Measurements from ENCODE around the gene MCM9.

Gene MCM9

DNA sequence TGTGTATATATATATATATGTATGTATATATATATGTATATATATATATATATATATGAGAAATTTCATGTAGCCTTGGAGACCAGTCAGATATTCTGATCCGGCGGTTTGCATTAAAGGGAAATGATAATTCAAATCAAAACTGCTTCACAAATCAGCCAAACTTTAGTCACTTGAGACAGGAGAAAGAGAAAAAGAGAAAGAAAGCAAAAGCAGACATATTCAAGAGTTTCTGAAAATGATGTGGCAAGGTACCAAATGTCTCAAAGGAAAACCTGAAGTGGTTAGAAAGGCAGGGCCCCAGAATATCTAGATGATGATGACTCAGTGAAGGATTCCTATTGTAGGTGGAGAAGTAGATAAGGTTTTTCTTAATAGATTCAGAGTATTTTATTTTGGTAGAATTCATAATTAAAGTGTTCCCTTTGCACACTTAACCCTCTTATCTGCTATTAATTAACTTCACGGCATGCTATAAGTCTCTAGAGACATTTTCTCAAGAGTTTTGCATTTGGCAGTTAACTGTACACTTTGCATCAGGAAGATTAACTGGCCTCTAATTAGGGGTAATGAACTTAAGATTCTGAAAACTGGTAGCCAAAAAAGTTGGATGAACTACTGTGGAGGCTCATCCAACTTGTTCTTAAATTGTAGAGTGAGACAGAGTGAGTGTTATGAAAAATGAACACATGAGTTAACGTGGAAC is 91.1 kb downstream of the MCM9 start:
- H3K4me1 ChIP-seq (ENCODE audit: control insufficient read depth, insufficient read depth, low read length), result no peaks in the 10 kb centered on the region
- no peak overlapping the region for H3K4me3 ChIP-seq (ENCODE audit: low read depth, low read length)
- H3K9me3 ChIP-seq (ENCODE audit: control insufficient read depth, insufficient read depth, low read depth, low read length), result no peaks in the 10 kb centered on the region
- no peaks in the 10 kb centered on the region for H3K36me3 ChIP-seq (ENCODE audit: control insufficient read depth in 2 of 2, insufficient read depth in 1 of 2, low read length in 2 of 2)
- H3K27ac ChIP-seq (ENCODE audit: extremely low read depth, low read depth, low read length), result no peak overlapping the region
- POLR2A ChIA-PET, result no interaction called here
- CTCF ChIA-PET, result no interaction called here
- TF ChIP-seq KLF7 (tag by site-specific recombination; IDR thresholded peaks at IDR 0.05; ENCODE audit: borderline replicate concordance) (no peak), ZNF585B (tag by site-specific recombination; IDR thresholded peaks at IDR 0.05) (no peak)
- TF ChIP-seq, protein P1, sequence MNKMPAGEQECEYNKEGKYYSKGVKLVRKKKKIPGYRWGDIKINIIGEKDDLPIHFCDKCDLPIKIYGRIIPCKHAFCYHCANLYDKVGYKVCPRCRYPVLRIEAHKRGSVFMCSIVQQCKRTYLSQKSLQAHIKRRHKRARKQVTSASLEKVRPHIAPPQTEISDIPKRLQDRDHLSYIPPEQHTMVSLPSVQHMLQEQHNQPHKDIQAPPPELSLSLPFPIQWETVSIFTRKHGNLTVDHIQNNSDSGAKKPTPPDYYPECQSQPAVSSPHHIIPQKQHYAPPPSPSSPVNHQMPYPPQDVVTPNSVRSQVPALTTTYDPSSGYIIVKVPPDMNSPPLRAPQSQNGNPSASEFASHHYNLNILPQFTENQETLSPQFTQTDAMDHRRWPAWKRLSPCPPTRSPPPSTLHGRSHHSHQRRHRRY (tag by site-specific recombination; IDR thresholded peaks at IDR 0.05), result no peak

DNA sequence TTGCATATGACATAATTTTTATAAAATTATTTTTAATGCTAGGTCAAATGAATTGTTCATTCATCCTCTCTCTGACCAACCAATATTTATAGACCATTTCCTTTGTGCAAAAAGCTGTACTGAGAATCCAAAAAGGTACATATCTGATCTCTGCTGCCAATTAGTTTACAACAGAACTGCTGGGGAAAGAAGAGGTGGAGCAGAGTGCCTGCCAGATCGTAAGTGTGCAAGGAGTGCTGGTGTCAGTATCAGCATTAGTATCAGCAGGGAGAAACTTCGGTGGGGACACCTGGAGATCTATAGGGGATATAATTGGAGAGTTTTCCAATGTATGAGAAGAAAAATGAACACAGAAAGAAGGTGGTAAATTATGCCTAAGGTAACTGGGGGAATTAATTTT is 104.3 kb downstream of the MCM9 start:
- no peaks in the 10 kb centered on the region for H3K9me3 ChIP-seq (ENCODE audit: control insufficient read depth, insufficient read depth, low read depth, low read length)
- H3K27ac ChIP-seq (ENCODE audit: extremely low read depth, low read depth, low read length), result no peak overlapping the region
- ChIA-PET CTCF (interaction anchor here (0.6 kb wide), 2 partner anchors 39 to 1995 kb away, joined by 3 to 4 read pairs; no protein-coding TSS in a partner anchor), POLR2A (interaction anchor here (0.7 kb wide), 1 partner anchor 8 kb away, joined by 6 read pairs; no protein-coding TSS in a partner anchor)
- H3K4me3 ChIP-seq (ENCODE audit: low read depth, low read length), result no peak overlapping the region
- H3K36me3 ChIP-seq (ENCODE audit: control insufficient read depth in 2 of 2, insufficient read depth in 1 of 2, low read length in 2 of 2), result peaks cover 3 to 36% of the 10 kb centered on the region in 2 experiments
- TF ChIP-seq KLF1 (tag by site-specific recombination; IDR thresholded peaks at IDR 0.05) (no peak), ZNF138 (tag by site-specific recombination; IDR thresholded peaks at IDR 0.05; ENCODE audit: borderline replicate concordance) (no peak), ZNF184 (tag by site-specific recombination; IDR thresholded peaks at IDR 0.05) (no peak), IKZF3 (tag by site-specific recombination; IDR thresholded peaks at IDR 0.05) (no peak)
- no peaks in the 10 kb centered on the region for H3K4me1 ChIP-seq (ENCODE audit: control insufficient read depth, insufficient read depth, low read length)

DNA sequence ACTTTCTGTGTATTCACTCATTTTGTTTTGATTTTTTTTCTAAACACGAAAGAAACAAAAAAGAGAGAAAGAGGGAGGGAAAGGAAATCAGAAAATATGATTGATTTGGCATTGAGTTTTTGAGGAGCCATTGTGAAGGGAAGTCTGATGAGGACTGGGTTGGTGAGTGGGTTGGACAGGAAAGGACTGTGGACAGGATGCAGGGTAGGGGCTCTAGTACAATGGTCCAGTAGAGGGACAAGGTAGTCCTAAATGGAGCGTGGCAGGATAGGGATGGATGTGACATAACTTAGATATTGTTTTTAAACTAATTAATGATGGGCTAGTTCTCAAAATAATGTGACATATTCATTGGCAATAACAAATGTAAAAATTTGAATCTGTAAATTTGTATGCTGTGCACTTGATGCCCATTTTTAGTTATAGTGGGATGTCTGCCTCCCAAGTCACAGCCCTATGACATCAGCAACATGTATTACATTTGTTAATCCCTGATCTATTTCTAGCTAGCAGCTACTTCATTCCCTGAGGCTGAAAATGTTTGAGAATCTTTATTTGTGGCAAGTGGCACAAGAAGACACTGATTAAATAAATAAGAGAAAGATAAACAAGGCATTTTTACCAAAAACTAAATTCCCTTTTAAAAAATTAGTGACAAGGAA is 105.0 kb downstream of the MCM9 start:
- ChIA-PET POLR2A (no interaction called here), CTCF (interaction anchor here (0.6 kb wide), 1 partner anchor 38 kb away, joined by 4 read pairs; no protein-coding TSS in a partner anchor)
- TF ChIP-seq, protein P2, sequence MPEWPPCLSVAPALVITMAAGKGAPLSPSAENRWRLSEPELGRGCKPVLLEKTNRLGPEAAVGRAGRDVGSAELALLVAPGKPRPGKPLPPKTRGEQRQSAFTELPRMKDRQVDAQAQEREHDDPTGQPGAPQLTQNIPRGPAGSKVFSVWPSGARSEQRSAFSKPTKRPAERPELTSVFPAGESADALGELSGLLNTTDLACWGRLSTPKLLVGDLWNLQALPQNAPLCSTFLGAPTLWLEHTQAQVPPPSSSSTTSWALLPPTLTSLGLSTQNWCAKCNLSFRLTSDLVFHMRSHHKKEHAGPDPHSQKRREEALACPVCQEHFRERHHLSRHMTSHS (tag by site-specific recombination; IDR thresholded peaks at IDR 0.05), result no peak
- TF ChIP-seq ZNF23 (tag by site-specific recombination; IDR thresholded peaks at IDR 0.05; ENCODE audit: borderline replicate concordance) (no peak), ZFP37 (tag by site-specific recombination; IDR thresholded peaks at IDR 0.05) (no peak), IKZF3 (tag by site-specific recombination; IDR thresholded peaks at IDR 0.05) (no peak), ZBTB17 (tag by site-specific recombination; IDR thresholded peaks at IDR 0.05) (no peak)
- TF ChIP-seq, protein P3, sequence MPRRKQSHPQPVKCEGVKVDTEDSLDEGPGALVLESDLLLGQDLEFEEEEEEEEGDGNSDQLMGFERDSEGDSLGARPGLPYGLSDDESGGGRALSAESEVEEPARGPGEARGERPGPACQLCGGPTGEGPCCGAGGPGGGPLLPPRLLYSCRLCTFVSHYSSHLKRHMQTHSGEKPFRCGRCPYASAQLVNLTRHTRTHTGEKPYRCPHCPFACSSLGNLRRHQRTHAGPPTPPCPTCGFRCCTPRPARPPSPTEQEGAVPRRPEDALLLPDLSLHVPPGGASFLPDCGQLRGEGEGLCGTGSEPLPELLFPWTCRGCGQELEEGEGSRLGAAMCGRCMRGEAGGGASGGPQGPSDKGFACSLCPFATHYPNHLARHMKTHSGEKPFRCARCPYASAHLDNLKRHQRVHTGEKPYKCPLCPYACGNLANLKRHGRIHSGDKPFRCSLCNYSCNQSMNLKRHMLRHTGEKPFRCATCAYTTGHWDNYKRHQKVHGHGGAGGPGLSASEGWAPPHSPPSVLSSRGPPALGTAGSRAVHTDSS (tag by site-specific recombination; IDR thresholded peaks at IDR 0.05), result no peak
- TF ChIP-seq, protein P4, sequence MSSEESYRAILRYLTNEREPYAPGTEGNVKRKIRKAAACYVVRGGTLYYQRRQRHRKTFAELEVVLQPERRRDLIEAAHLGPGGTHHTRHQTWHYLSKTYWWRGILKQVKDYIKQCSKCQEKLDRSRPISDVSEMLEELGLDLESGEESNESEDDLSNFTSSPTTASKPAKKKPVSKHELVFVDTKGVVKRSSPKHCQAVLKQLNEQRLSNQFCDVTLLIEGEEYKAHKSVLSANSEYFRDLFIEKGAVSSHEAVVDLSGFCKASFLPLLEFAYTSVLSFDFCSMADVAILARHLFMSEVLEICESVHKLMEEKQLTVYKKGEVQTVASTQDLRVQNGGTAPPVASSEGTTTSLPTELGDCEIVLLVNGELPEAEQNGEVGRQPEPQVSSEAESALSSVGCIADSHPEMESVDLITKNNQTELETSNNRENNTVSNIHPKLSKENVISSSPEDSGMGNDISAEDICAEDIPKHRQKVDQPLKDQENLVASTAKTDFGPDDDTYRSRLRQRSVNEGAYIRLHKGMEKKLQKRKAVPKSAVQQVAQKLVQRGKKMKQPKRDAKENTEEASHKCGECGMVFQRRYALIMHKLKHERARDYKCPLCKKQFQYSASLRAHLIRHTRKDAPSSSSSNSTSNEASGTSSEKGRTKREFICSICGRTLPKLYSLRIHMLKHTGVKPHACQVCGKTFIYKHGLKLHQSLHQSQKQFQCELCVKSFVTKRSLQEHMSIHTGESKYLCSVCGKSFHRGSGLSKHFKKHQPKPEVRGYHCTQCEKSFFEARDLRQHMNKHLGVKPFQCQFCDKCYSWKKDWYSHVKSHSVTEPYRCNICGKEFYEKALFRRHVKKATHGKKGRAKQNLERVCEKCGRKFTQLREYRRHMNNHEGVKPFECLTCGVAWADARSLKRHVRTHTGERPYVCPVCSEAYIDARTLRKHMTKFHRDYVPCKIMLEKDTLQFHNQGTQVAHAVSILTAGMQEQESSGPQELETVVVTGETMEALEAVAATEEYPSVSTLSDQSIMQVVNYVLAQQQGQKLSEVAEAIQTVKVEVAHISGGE (tag by site-specific recombination; conservative IDR thresholded peaks at IDR 0.05; ENCODE audit: low read depth), result no peak
- TF ChIP-seq, protein P5, sequence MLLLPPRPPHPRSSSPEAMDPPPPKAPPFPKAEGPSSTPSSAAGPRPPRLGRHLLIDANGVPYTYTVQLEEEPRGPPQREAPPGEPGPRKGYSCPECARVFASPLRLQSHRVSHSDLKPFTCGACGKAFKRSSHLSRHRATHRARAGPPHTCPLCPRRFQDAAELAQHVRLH (tag by site-specific recombination; IDR thresholded peaks at IDR 0.05), result no peak
- TF ChIP-seq, protein P6, sequence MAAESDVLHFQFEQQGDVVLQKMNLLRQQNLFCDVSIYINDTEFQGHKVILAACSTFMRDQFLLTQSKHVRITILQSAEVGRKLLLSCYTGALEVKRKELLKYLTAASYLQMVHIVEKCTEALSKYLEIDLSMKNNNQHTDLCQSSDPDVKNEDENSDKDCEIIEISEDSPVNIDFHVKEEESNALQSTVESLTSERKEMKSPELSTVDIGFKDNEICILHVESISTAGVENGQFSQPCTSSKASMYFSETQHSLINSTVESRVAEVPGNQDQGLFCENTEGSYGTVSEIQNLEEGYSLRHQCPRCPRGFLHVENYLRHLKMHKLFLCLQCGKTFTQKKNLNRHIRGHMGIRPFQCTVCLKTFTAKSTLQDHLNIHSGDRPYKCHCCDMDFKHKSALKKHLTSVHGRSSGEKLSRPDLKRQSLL (tag by site-specific recombination; IDR thresholded peaks at IDR 0.05), result no peak
- Histone ChIP-seq H3K4me3 (ENCODE audit: low read depth, low read length) (no peak overlapping the region), H3K4me1 (ENCODE audit: control insufficient read depth, insufficient read depth, low read length) (no peaks in the 10 kb centered on the region), H3K36me3 (ENCODE audit: control insufficient read depth in 2 of 2, insufficient read depth in 1 of 2, low read length in 2 of 2) (peaks cover 3 to 44% of the 10 kb centered on the region in 2 experiments), H3K27ac (ENCODE audit: extremely low read depth, low read depth, low read length) (no peak overlapping the region), H3K9me3 (ENCODE audit: control insufficient read depth, insufficient read depth, low read depth, low read length) (no peaks in the 10 kb centered on the region)
